Endodermal cell (in vitro differentiated cells): Measurements from ENCODE around the gene PRL. TPM values are rescaled to one million over a fixed set of nuclear protein-coding genes. Genes with fewer than 3 reads are reported as not detected.

Experiments used
- DNase-seq: peaks from one replicate; pipeline ENCODE4 v3.0.0-alpha.2; 2017
- H3K27ac ChIP-seq: 2 replicates; pipeline ENCODE4 v1.5.1; 2013; ENCODE audit warnings: mild to moderate bottlenecking, low read depth, low read length, moderate library complexity
- H3K27me3 ChIP-seq: 2 replicates; pipeline ENCODE4 v1.6.1; 2013; ENCODE audit warnings: mild to moderate bottlenecking, low read length, moderate library complexity; ENCODE audit not compliant: insufficient read depth, control insufficient read depth, poor library complexity, severe bottlenecking
- H3K36me3 ChIP-seq: 2 replicates; pipeline ENCODE4 v1.7.0; 2013; ENCODE audit warnings: mild to moderate bottlenecking, low read length, moderate library complexity; ENCODE audit not compliant: control insufficient read depth, insufficient read depth
- H3K4me1 ChIP-seq: one replicate; pipeline ENCODE4 v1.7.0; 2013; ENCODE audit warnings: low read length; ENCODE audit not compliant: control insufficient read depth, insufficient read depth
- H3K4me3 ChIP-seq: 2 replicates; pipeline ENCODE4 v1.5.1; 2013; ENCODE audit warnings: mild to moderate bottlenecking, low read length, moderate library complexity
- H3K9ac ChIP-seq: 2 replicates; pipeline ENCODE4 v1.6.1; 2013; ENCODE audit warnings: mild to moderate bottlenecking, low read length, moderate library complexity; ENCODE audit not compliant: poor library complexity, severe bottlenecking; ENCODE audit errors: extremely low read depth
- H3K9me3 ChIP-seq: 2 replicates; pipeline ENCODE4 v1.6.1; 2013; ENCODE audit warnings: mild to moderate bottlenecking, low read length, moderate library complexity; ENCODE audit not compliant: control insufficient read depth
- H3K27ac Mint-ChIP-seq: 2 replicates; pipeline ENCODE4 v1.8.0; 2020; ENCODE audit warnings: mixed read lengths
- H3K27me3 Mint-ChIP-seq: 2 replicates; pipeline ENCODE4 v1.8.0; 2021; ENCODE audit warnings: mild to moderate bottlenecking, mixed read lengths; ENCODE audit not compliant: insufficient read depth
- H3K36me3 Mint-ChIP-seq: 2 replicates; pipeline ENCODE4 v1.8.0; 2020; ENCODE audit warnings: low read depth, mixed read lengths
- H3K4me1 Mint-ChIP-seq: 2 replicates; pipeline ENCODE4 v1.8.0; 2020; ENCODE audit warnings: mixed read lengths
- H3K4me3 Mint-ChIP-seq: 2 replicates; pipeline ENCODE4 v1.8.0; 2020; ENCODE audit warnings: mild to moderate bottlenecking, moderate library complexity, mixed read lengths
- H3K9me3 Mint-ChIP-seq: 2 replicates; pipeline ENCODE4 v1.8.0; 2020; ENCODE audit warnings: mild to moderate bottlenecking, mixed read lengths
- WGBS, 2 experiments: methylation state at CpG; one replicate each; pipeline versions ENCODE4 v1.1.5 to v1.1.7; 2013; ENCODE audit warnings: missing lambda C conversion rate in 2 of 2, mixed read lengths in 1 of 2; ENCODE audit not compliant: insufficient coverage in 1 of 2, insufficient read length in 1 of 2; 5-methylcytosine and 5-hydroxymethylcytosine counted together
- long read RNA-seq, 4 experiments: library from polyadenylated mRNA in 2 of 4; library from RNA in 1 of 4; library from capped mRNA in 1 of 4; stranded (forward) in 3 of 4; unstranded in 1 of 4; transcript quantifications; one replicate each; pipeline ENCODE4 v2.0.0, GENCODE V29; 2020 to 2021; ENCODE audit warnings: inconsistent platforms in 1 of 4
- polyA plus RNA-seq, 2 experiments: library from polyadenylated mRNA; stranded (reverse); fragments of 50-300 nt; gene quantifications; one replicate each; pipeline ENCODE4 v1.2.3, GENCODE V29; 2013
- total RNA-seq, 2 donors: library from RNA; stranded (reverse); fragmentation: NEBNext Ultra II Directional in 1 of 2; extraction: Animal tissue kit (Norgen Biotek cat#: 25700) in 1 of 2; gene quantifications; 2 replicates in 1 of 2; 3 replicates in 1 of 2; pipeline ENCODE4 v1.2.1, GENCODE V29; 2021
- TF ChIP-seq, protein P1 (sequence below): fragments of 200-600 bp; sonication (generic); conservative IDR thresholded peaks from 2 replicates; pipeline ENCODE4 v1.5.0; 2021; ENCODE audit warnings: antibody characterized with exemption, mild to moderate bottlenecking

The PRL gene
- not detected for total RNA-seq
- polyA plus RNA-seq (2013, experiment 1 of 2): 0.25 TPM
- polyA plus RNA-seq (2013, experiment 2 of 2): not detected
- long read RNA-seq, experiment 1: 0 reads
- long read RNA-seq, experiment 2: 0 reads
- long read RNA-seq, experiment 3: 0 reads
- long read RNA-seq, experiment 4: 0 reads

DNA sequence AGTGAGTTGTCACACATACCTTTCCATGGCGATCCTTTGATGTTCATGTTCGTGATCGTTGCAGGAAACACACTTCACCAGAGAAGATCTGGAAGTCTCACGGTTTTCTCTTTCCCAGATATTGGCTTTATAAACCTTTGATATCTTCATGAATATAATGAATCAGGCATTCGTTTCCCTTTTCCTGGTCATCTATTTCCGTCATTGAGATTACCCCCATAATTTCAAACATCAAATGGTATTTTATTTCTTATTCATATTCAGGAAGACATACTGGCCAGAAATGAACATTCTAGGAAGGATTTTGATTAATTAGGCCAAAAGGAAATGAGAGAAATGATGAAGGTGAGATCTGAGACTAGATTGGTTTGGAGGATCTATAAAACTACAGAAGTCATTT, at the start of gene PRL:
Gene PRL (minus strand): TSS at position 101 of the 400 bp plus-strand sequence. CDS start 54 bp downstream, at position 47.
- Mint-ChIP-seq H3K27me3 (no peaks in the 10 kb centered on the region), H3K4me3 (no peak within 1 kb of the TSS), H3K9me3 (no peaks in the 10 kb centered on the region), H3K27ac (no peak within 1 kb of the TSS), H3K4me1 (peaks cover 7% of the 10 kb centered on the region), H3K36me3 (no peaks in the 10 kb centered on the region)
- TF ChIP-seq, protein P1, sequence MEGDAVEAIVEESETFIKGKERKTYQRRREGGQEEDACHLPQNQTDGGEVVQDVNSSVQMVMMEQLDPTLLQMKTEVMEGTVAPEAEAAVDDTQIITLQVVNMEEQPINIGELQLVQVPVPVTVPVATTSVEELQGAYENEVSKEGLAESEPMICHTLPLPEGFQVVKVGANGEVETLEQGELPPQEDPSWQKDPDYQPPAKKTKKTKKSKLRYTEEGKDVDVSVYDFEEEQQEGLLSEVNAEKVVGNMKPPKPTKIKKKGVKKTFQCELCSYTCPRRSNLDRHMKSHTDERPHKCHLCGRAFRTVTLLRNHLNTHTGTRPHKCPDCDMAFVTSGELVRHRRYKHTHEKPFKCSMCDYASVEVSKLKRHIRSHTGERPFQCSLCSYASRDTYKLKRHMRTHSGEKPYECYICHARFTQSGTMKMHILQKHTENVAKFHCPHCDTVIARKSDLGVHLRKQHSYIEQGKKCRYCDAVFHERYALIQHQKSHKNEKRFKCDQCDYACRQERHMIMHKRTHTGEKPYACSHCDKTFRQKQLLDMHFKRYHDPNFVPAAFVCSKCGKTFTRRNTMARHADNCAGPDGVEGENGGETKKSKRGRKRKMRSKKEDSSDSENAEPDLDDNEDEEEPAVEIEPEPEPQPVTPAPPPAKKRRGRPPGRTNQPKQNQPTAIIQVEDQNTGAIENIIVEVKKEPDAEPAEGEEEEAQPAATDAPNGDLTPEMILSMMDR: no peak
- no peaks in the 10 kb centered on the region for H3K4me1 ChIP-seq
- no peak within 1 kb of the TSS for H3K9ac ChIP-seq
- DNase-seq: no peak
- H3K27me3 ChIP-seq: no peaks in the 10 kb centered on the region
- H3K27ac ChIP-seq: no peak within 1 kb of the TSS
- H3K4me3 ChIP-seq: no peak within 1 kb of the TSS
- H3K9me3 ChIP-seq: no peaks in the 10 kb centered on the region
- H3K36me3 ChIP-seq: no peaks in the 10 kb centered on the region
- 94 to 100% methylated on average over 4 to 6 of the region's 6 CpGs for WGBS, 2 experiments

DNA sequence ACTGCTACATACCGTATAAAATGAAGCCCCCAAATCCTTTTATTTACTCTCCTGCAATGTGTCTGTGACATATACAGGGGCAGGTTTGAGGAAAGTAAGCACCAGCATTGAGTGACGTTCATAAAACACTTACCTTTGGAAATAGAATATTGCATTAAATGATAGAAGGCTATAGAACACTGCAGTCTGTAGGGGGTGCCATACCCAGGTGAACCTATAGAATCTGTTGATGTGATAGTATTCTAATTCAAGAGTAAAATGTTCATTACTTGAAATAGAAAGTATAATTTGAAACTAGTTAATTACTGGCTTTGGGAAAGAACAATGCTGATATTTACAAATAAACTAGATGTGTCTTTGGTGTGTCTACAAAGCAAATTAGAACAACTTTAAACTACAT, 47.0 kb upstream of the PRL start:
- no peaks in the 10 kb centered on the region for H3K36me3 Mint-ChIP-seq
- Histone ChIP-seq H3K4me1 (no peaks in the 10 kb centered on the region), H3K4me3 (no peak overlapping the region), H3K9me3 (peaks cover 5% of the 10 kb centered on the region), H3K27me3 (no peaks in the 10 kb centered on the region), H3K27ac (no peak overlapping the region), H3K36me3 (no peaks in the 10 kb centered on the region), H3K9ac (no peak overlapping the region)
- H3K27ac Mint-ChIP-seq: no peak overlapping the region
- H3K4me1 Mint-ChIP-seq: no peaks in the 10 kb centered on the region
- TF ChIP-seq, protein P1: peak; percentile 79
- 86% methylated on average over 2 of the region's 2 CpGs; no CpG with 5 or more reads in 1 of the 2 experiments for WGBS, 2 experiments
- no peak for DNase-seq
- no peaks in the 10 kb centered on the region for H3K9me3 Mint-ChIP-seq
- no peaks in the 10 kb centered on the region for H3K27me3 Mint-ChIP-seq
- no peak overlapping the region for H3K4me3 Mint-ChIP-seq

DNA sequence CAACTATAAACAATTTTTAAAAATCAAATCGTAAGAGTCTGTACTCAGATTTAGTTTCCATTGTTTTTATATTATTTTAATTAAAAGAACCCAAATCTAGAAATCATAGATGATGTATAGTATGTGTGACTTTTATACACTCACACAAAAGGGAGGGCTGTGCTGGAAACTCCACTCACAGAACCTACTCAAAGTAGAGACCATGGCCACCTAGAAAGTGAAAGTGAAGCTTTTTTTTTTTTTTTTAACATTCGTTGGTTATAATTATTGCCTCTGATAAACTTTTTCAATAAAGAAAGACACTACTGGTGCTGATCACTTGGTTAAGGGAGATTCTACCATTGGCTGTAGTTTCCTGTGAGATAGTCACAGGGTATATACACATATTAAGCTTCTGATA, 37.9 kb upstream of the PRL start:
- H3K4me3 ChIP-seq: no peak overlapping the region
- no peaks in the 10 kb centered on the region for H3K27me3 ChIP-seq
- Mint-ChIP-seq H3K27me3 (no peaks in the 10 kb centered on the region), H3K4me1 (peaks cover 7% of the 10 kb centered on the region), H3K9me3 (no peaks in the 10 kb centered on the region), H3K36me3 (no peaks in the 10 kb centered on the region), H3K4me3 (no peak overlapping the region), H3K27ac (no peak overlapping the region)
- WGBS, 2 experiments: no CpG with 5 or more reads among the region's 2 CpGs
- H3K9ac ChIP-seq: no peak overlapping the region
- no peaks in the 10 kb centered on the region for H3K9me3 ChIP-seq
- DNase-seq: no peak
- no peaks in the 10 kb centered on the region for H3K36me3 ChIP-seq
- no peaks in the 10 kb centered on the region for H3K4me1 ChIP-seq
- TF ChIP-seq, protein P1: no peak
- no peak overlapping the region for H3K27ac ChIP-seq
